Measurements from ENCODE around the gene TOMM22. TPM values are rescaled to one million over a fixed set of nuclear protein-coding genes. Genes with fewer than 3 reads are reported as not detected.

TOMM22 gene
- total RNA-seq, 1 experiment from 2014 or later = 113 TPM

GRCh38 chr22:38704654-38705234 lies 23.0 kb downstream of the TOMM22 start:
- ChIA-PET POLR2A (interaction anchor here (0.6 to 1.6 kb wide), 3 partner anchors 8 to 194 kb away, joined by 17 to 21 read pairs (median 19); partner anchors contain the start of gene TOMM22), CTCF (interaction anchor here (0.6 kb wide), 1 partner anchor 9 kb away, joined by 3 read pairs; no protein-coding TSS in a partner anchor)
- no TSS peak for BruUV-seq (replicated peaks)
- TF ChIP-seq CTCF (IDR thresholded peaks at IDR 0.05; ENCODE audit: insufficient read depth in 1 of 2, low read depth in 1 of 2, low read length in 1 of 2, severe bottlenecking in 1 of 2, unreplicated experiment in 1 of 2) = no peak
- no peaks in the 10 kb centered on the region for H3K9me3 ChIP-seq
- intact Hi-C loops (cut with micrococcal nuclease; ENCODE audit: unreplicated experiment) = loop anchor here (1.0 to 5.0 kb wide), 2 partner anchors 10 to 53 kb away; partner anchors contain the start of gene SUN2
- Mint-ChIP-seq H3K36me3 (ENCODE audit: insufficient read depth, unreplicated experiment) (peaks cover 37% of the 10 kb centered on the region), H3K4me3 (ENCODE audit: unreplicated experiment) (peak overlapping the region; percentile 89), H3K27ac (ENCODE audit: unreplicated experiment) (peak overlapping the region; percentile 88), H3K9me3 (ENCODE audit: unreplicated experiment) (no peaks in the 10 kb centered on the region), H3K27me3 (ENCODE audit: insufficient read depth, unreplicated experiment) (no peaks in the 10 kb centered on the region), H3K4me1 (ENCODE audit: low read depth, unreplicated experiment) (peaks cover 9% of the 10 kb centered on the region)
- no peak for DNase-seq
- H3K4me3 ChIP-seq (ENCODE audit: low read depth, low read length) = peak overlapping the region; percentile 38
- H3K27me3 ChIP-seq (replicated peaks; ENCODE audit: control insufficient read depth, insufficient read depth, low read length) = no peaks in the 10 kb centered on the region
- peaks cover 13% of the 10 kb centered on the region for H3K4me1 ChIP-seq
- no peaks in the 10 kb centered on the region for H3K36me3 ChIP-seq (ENCODE audit: control insufficient read depth, insufficient read depth, low read length)

- peaks cover 13% of the 10 kb centered on the region for H3K4me1 ChIP-seq
- intact Hi-C loops (cut with micrococcal nuclease; ENCODE audit: unreplicated experiment) = loop anchor here (1.0 to 5.0 kb wide), 2 partner anchors 11 to 52 kb away; partner anchors contain the start of gene SUN2
- no peaks in the 10 kb centered on the region for H3K9me3 ChIP-seq
- peaks cover 33% of the 10 kb centered on the region for H3K36me3 Mint-ChIP-seq (ENCODE audit: insufficient read depth, unreplicated experiment)
- peak within 1 kb of the TSS; percentile 97 for H3K4me3 ChIP-seq (ENCODE audit: low read depth, low read length)
- POLR2A ChIA-PET = interaction anchor here (0.6 to 1.6 kb wide), 8 partner anchors 8 to 1472 kb away, joined by 3 to 21 read pairs (median 6); partner anchors contain the start of genes TNRC6B and TOMM22
- H3K27me3 Mint-ChIP-seq (ENCODE audit: insufficient read depth, unreplicated experiment) = no peaks in the 10 kb centered on the region
- no peaks in the 10 kb centered on the region for H3K9me3 Mint-ChIP-seq (ENCODE audit: unreplicated experiment)
- H3K4me1 Mint-ChIP-seq (ENCODE audit: low read depth, unreplicated experiment) = peaks cover 9% of the 10 kb centered on the region
- CTCF ChIA-PET = interaction anchor here (0.6 to 1.0 kb wide), 6 partner anchors 10 to 653 kb away, joined by 3 to 7 read pairs (median 4); partner anchors contain the start of gene TOMM22
- peak; percentile 98 to 100 for DNase-seq
- BruUV-seq (replicated peaks) = no TSS peak
- peak within 1 kb of the TSS; percentile 89 for H3K4me3 Mint-ChIP-seq (ENCODE audit: unreplicated experiment)
- no peaks in the 10 kb centered on the region for H3K27me3 ChIP-seq (replicated peaks; ENCODE audit: control insufficient read depth, insufficient read depth, low read length)
- H3K36me3 ChIP-seq (ENCODE audit: control insufficient read depth, insufficient read depth, low read length) = no peaks in the 10 kb centered on the region
- TF ChIP-seq CTCF (IDR thresholded peaks at IDR 0.05; ENCODE audit: insufficient read depth in 1 of 2, low read depth in 1 of 2, low read length in 1 of 2, severe bottlenecking in 1 of 2, unreplicated experiment in 1 of 2) = no peak
- peak within 1 kb of the TSS; percentile 88 for H3K27ac Mint-ChIP-seq (ENCODE audit: unreplicated experiment)
Observed at GRCh38 chr22:38705235-38706100, 23.7 kb downstream of the TOMM22 start, which contains the start of gene GTPBP1. TSS of gene GTPBP1 (plus strand) at chr22:38705944. CDS start at chr22:38705956, 12 bp downstream.

Measured in Caco-2 (cell line).